B cell (primary cell): ENCODE results near the gene PRDM13. TPM values are rescaled to one million over a fixed set of nuclear protein-coding genes. Genes with fewer than 3 reads are reported as not detected.
"Not testable (repeated sequence)": the region's sequence is repeated elsewhere in the genome, so short reads cannot be mapped to it uniquely, and the experiment has no call there.

Experiments used
- ATAC-seq: fragments of 200-7000 bp; cut with Tn5 transposase; one replicate; pipeline ENCODE4 v1.10.0; 2021; ENCODE audit warnings: low read depth, mild to moderate bottlenecking, moderate number of reproducible peaks, moderate library complexity
- CTCF ChIA-PET: fragments of 350-600 bp; sonication (Branson Sonifier 250); formaldehyde crosslinking; loops from one replicate; lab custom pipeline; 2021; ENCODE audit warnings: antibody characterized with exemption, inconsistent platforms; lab: Charles Lee
- POLR2A ChIA-PET: fragments of 350-600 bp; sonication (Branson Sonifier 250); formaldehyde crosslinking; loops from one replicate; lab custom pipeline; 2021; ENCODE audit warnings: antibody characterized with exemption; lab: Charles Lee
- DNase-seq: peaks from one replicate; pipeline ENCODE4 v3.0.0; 2013
- H2AFZ ChIP-seq: 2 replicates; pipeline ENCODE4 v1.6.1; 2012; ENCODE audit warnings: mild to moderate bottlenecking, low read depth, low read length; ENCODE audit not compliant: insufficient read depth, poor library complexity, severe bottlenecking
- H3K27ac ChIP-seq, 2 donors: 1 replicate in 1 of 2; 2 replicates in 1 of 2; pipeline ENCODE4 v1.5.1; 2012 to 2013; ENCODE audit warnings: low read length in 2 of 2, mild to moderate bottlenecking in 2 of 2, moderate library complexity in 1 of 2
- H3K27me3 ChIP-seq, 4 experiments: fragments of 200-600 bp in 1 of 4; sonication (generic) in 1 of 4; replicated peaks in 1 of 4; 1 replicate in 2 of 4; 2 replicates in 2 of 4; pipeline versions ENCODE4 v1.6.1 to v1.7.0; 2013 to 2016; ENCODE audit warnings: low read length in 3 of 4, mild to moderate bottlenecking in 2 of 4, mixed read lengths in 1 of 4, moderate library complexity in 1 of 4; ENCODE audit not compliant: insufficient read depth in 4 of 4, control insufficient read depth in 3 of 4; ENCODE audit errors: control extremely low read depth in 1 of 4
- H3K36me3 ChIP-seq, 2 experiments: replicated peaks in 1 of 2; 1 replicate in 1 of 2; 2 replicates in 1 of 2; pipeline versions ENCODE4 v1.6.1 to v1.7.1; 2013; ENCODE audit warnings: low read length in 1 of 2; ENCODE audit not compliant: insufficient read depth in 2 of 2, control insufficient read depth in 1 of 2; ENCODE audit errors: control extremely low read depth in 1 of 2, extremely low read depth in 1 of 2
- H3K4me1 ChIP-seq, 2 donors: fragments of 200-600 bp in 1 of 2; sonication (generic) in 1 of 2; 1 replicate in 1 of 2; 2 replicates in 1 of 2; pipeline versions ENCODE4 v1.5.1 to v1.6.1; 2013 to 2017; ENCODE audit warnings: low read length in 2 of 2; ENCODE audit not compliant: control insufficient read depth in 2 of 2, insufficient read depth in 2 of 2
- H3K4me2 ChIP-seq: replicated peaks from 2 replicates; pipeline ENCODE3; 2012; ENCODE audit warnings: mild to moderate bottlenecking, low read depth, low read length; ENCODE audit not compliant: poor library complexity, severe bottlenecking
- H3K4me3 ChIP-seq, 5 experiments: fragments of 200-600 bp in 1 of 5; sonication (generic) in 1 of 5; 1 replicate in 3 of 5; 2 replicates in 2 of 5; pipeline versions ENCODE4 v1.5.1 to v1.7.0; 2011 to 2016; ENCODE audit warnings: low read length in 4 of 5, mild to moderate bottlenecking in 4 of 5, low read depth in 2 of 5, control low read depth in 1 of 5, moderate library complexity in 1 of 5; ENCODE audit not compliant: insufficient read depth in 1 of 5; ENCODE audit errors: control extremely low read depth in 1 of 5, extremely low read depth in 1 of 5
- H3K79me2 ChIP-seq: fragments of 200-600 bp; sonication (generic); one replicate; pipeline ENCODE4 v1.6.0; 2016; ENCODE audit warnings: low read length; ENCODE audit not compliant: control insufficient read depth, insufficient read depth
- H3K9ac ChIP-seq: fragments of 200-600 bp; sonication (generic); 2 replicates; pipeline ENCODE4 v1.6.1; 2017; ENCODE audit warnings: mild to moderate bottlenecking, low read length, moderate library complexity
- H3K9me3 ChIP-seq, 3 donors: one replicate each; pipeline versions ENCODE4 v1.6.1 to v1.7.1; 2013; ENCODE audit warnings: low read length in 2 of 3; ENCODE audit not compliant: control insufficient read depth in 2 of 3, insufficient read depth in 1 of 3; ENCODE audit errors: control extremely low read depth in 1 of 3
- H4K20me1 ChIP-seq: 2 replicates; pipeline ENCODE4 v1.6.0; 2012; ENCODE audit warnings: mild to moderate bottlenecking, low read length; ENCODE audit not compliant: insufficient read depth, control insufficient read depth, poor library complexity, severe bottlenecking
- H3K27ac Mint-ChIP-seq: one replicate; pipeline ENCODE4 v1.8.0; 2021; ENCODE audit warnings: mixed read lengths
- H3K27me3 Mint-ChIP-seq: one replicate; pipeline ENCODE4 v1.8.0; 2021; ENCODE audit warnings: mixed read lengths
- H3K4me1 Mint-ChIP-seq: one replicate; pipeline ENCODE4 v1.8.0; 2021; ENCODE audit warnings: mixed read lengths
- H3K4me3 Mint-ChIP-seq: one replicate; pipeline ENCODE4 v1.8.0; 2021; ENCODE audit warnings: mixed read lengths
- H3K9me3 Mint-ChIP-seq: one replicate; pipeline ENCODE4 v1.8.0; 2022; ENCODE audit warnings: mixed read lengths; ENCODE audit not compliant: insufficient read depth
- CTCF ChIP-seq: fragments of 200-600 bp; IDR thresholded peaks from one replicate; pipeline ENCODE4 v1.8.0; 2022; ENCODE audit warnings: antibody characterized with exemption, mild to moderate bottlenecking
- EZH2 ChIP-seq: IDR thresholded peaks from 2 replicates; pipeline ENCODE4 v1.6.1; 2012; ENCODE audit warnings: borderline replicate concordance, low read depth, mild to moderate bottlenecking, moderate library complexity, low read length; ENCODE audit not compliant: insufficient read depth, poor library complexity, severe bottlenecking
- WGBS: methylation state at CpG from one replicate; pipeline ENCODE4 v1.1.5; 2013; ENCODE audit warnings: missing lambda C conversion rate; ENCODE audit not compliant: insufficient coverage; 5-methylcytosine and 5-hydroxymethylcytosine counted together
- intact Hi-C: fragments of 100-400 bp; cut with micrococcal nuclease; formaldehyde crosslinking; loops from one replicate; pipeline ENCODE4 v1.10.0; 2022
- polyA plus RNA-seq: library from polyadenylated mRNA; depleted of rRNA; stranded (reverse); fragments of >200 nt; gene quantifications from 2 replicates; pipeline ENCODE4 v1.2.3, GENCODE V29; 2012
- total RNA-seq, 2 donors: library from RNA; stranded (reverse); fragments of 120-200 nt in 1 of 2; gene quantifications; 1 replicate in 1 of 2; 2 replicates in 1 of 2; pipeline versions ENCODE4 v1.2.3 to v1.2.4, GENCODE V29; 2013 to 2022

Gene PRDM13
- total and polyA plus RNA-seq, 2 donors (not counting 1 experiment from before 2014, with no cell fraction given) = not detected

GRCh38 chr6:99591673-99592364 lies 14.8 kb upstream of the PRDM13 start:
- TF ChIP-seq EZH2 (no peak), CTCF (no peak)
- no peak overlapping the region for H2AFZ ChIP-seq
- WGBS = 0% methylated on average over 1 of the region's 6 CpGs
- no peaks in the 10 kb centered on the region for H3K36me3 ChIP-seq
- H3K9ac ChIP-seq = no peak overlapping the region
- no peak overlapping the region for H3K4me3 ChIP-seq
- intact Hi-C loops = no loop called here
- no peaks in the 10 kb centered on the region for H4K20me1 ChIP-seq
- Mint-ChIP-seq H3K4me1 (peaks cover 30% of the 10 kb centered on the region), H3K27me3 (peaks cover 66% of the 10 kb centered on the region), H3K4me3 (peak overlapping the region; percentile 9), H3K27ac (no peak overlapping the region), H3K9me3 (no peaks in the 10 kb centered on the region)
- POLR2A ChIA-PET = no interaction called here
- H3K79me2 ChIP-seq = no peaks in the 10 kb centered on the region
- peaks cover 29 to 33% of the 10 kb centered on the region in 2 donors for H3K4me1 ChIP-seq
- DNase-seq (no peak), ATAC-seq (no peak)
- peaks cover 2 to 21% (median 3%) of the 10 kb centered on the region in 3 donors for H3K9me3 ChIP-seq
- peaks cover 5 to 69% (median 63%) of the 10 kb centered on the region in 4 experiments for H3K27me3 ChIP-seq
- H3K4me2 ChIP-seq = peak overlapping the region; percentile 65
- CTCF ChIA-PET = no interaction called here
- no peak overlapping the region for H3K27ac ChIP-seq

DNA sequence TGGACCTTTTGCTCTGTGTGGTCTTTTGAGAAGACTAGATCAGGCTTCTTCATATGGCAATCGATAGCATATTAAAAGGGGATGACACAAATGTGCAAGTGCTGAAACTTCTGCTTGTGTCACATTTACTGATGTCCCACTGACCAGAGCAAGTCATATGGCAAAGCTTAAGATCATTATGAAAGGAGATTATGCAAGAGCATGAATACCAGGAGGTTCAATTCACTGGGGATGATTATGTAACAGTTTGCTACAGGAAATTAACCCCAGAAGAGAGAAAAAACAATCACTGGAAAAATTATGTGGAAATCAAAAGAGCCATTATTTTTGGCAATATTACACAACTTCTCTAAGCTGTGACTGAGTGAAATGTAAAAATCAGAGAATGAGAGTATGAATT lies 13.7 kb upstream of the PRDM13 start:
- H3K79me2 ChIP-seq = no peaks in the 10 kb centered on the region
- ATAC-seq (no peak), DNase-seq (no peak)
- no peak overlapping the region for H2AFZ ChIP-seq
- no peak overlapping the region for H3K9ac ChIP-seq
- H3K4me2 ChIP-seq = no peak overlapping the region
- H3K4me3 ChIP-seq = no peak overlapping the region
- no peaks in the 10 kb centered on the region for H4K20me1 ChIP-seq
- H3K4me3 Mint-ChIP-seq = no peak overlapping the region
- H3K4me1 Mint-ChIP-seq = peaks cover 30% of the 10 kb centered on the region
- no peak overlapping the region for H3K27ac ChIP-seq
- peaks cover 74% of the 10 kb centered on the region for H3K27me3 Mint-ChIP-seq
- WGBS = 63% methylated on average over 1 of the region's 1 CpG
- ChIA-PET POLR2A (no interaction called here), CTCF (no interaction called here)
- no peak overlapping the region for H3K27ac Mint-ChIP-seq
- peaks cover 29 to 33% of the 10 kb centered on the region in 2 donors for H3K4me1 ChIP-seq
- TF ChIP-seq CTCF (no peak), EZH2 (no peak)
- peaks cover 5 to 63% (median 62%) of the 10 kb centered on the region in 4 experiments for H3K27me3 ChIP-seq
- no peaks in the 10 kb centered on the region for H3K36me3 ChIP-seq
- H3K9me3 Mint-ChIP-seq = no peaks in the 10 kb centered on the region
- intact Hi-C loops = no loop called here
- H3K9me3 ChIP-seq = peaks cover 2 to 21% (median 3%) of the 10 kb centered on the region in 3 donors

GRCh38 chr6:99594696-99595095 lies 11.9 kb upstream of the PRDM13 start:
- H3K27me3 ChIP-seq = peaks cover 5 to 70% (median 51%) of the 10 kb centered on the region in 4 experiments
- H3K4me3 ChIP-seq, H3K27ac Mint-ChIP-seq, H3K79me2 ChIP-seq, H3K27ac ChIP-seq, H3K9me3 Mint-ChIP-seq, H3K9ac ChIP-seq, DNase-seq, H3K4me2 ChIP-seq, CTCF ChIA-PET, H3K4me3 Mint-ChIP-seq, H4K20me1 ChIP-seq, ATAC-seq, H3K36me3 ChIP-seq, H2AFZ ChIP-seq, intact Hi-C loops, POLR2A ChIA-PET: not testable (repeated sequence)
- WGBS = 95% methylated on average over 6 of the region's 8 CpGs
- H3K4me1 ChIP-seq = peaks cover 14 to 19% of the 10 kb centered on the region in 2 donors
- Mint-ChIP-seq H3K4me1 (peaks cover 18% of the 10 kb centered on the region), H3K27me3 (peaks cover 74% of the 10 kb centered on the region)
- H3K9me3 ChIP-seq = peaks cover 2 to 17% (median 3%) of the 10 kb centered on the region in 3 donors
